Gastroesophageal sphincter (tissue), 4 donors: ENCODE measurements around the gene LST1. TPM values are rescaled to one million over a fixed set of nuclear protein-coding genes. Genes with fewer than 3 reads are reported as not detected.

Experiments used
- ATAC-seq: fragments of 150-250 bp; one replicate; pipeline ENCODE4 v1.9.1; 2016; ENCODE audit warnings: mild to moderate bottlenecking, moderate library complexity
- H3K27ac ChIP-seq, 4 donors: fragments of 200-600 bp; sonication (generic) in 3 of 4; 1 replicate in 3 of 4; 2 replicates in 1 of 4; pipeline ENCODE4 v1.5.1; 2016 to 2019
- H3K27me3 ChIP-seq: fragments of 200-600 bp; sonication (generic); one replicate; pipeline ENCODE4 v1.5.1; 2019
- H3K36me3 ChIP-seq, 2 donors: fragments of 200-600 bp; sonication (generic); one replicate each; pipeline ENCODE4 v1.5.1; 2019; ENCODE audit warnings: control low read depth in 1 of 2
- H3K4me1 ChIP-seq, 3 donors: fragments of 200-600 bp; sonication (generic); 1 replicate in 2 of 3; 2 replicates in 1 of 3; pipeline ENCODE4 v1.5.1; 2016 to 2019; ENCODE audit warnings: control low read depth in 2 of 3
- H3K4me3 ChIP-seq, 2 donors: fragments of 200-600 bp; sonication (generic); one replicate each; pipeline ENCODE4 v1.5.1; 2019; ENCODE audit warnings: mild to moderate bottlenecking in 1 of 2, moderate library complexity in 1 of 2
- H3K9me3 ChIP-seq, 3 donors: fragments of 200-600 bp; sonication (generic); one replicate each; pipeline ENCODE4 v1.5.1; 2017 to 2019; ENCODE audit warnings: control low read depth in 2 of 3
- CTCF ChIP-seq, 4 experiments: fragments of 200-600 bp in 2 of 4; fragments of 450-650 bp in 2 of 4; sonication (generic) in 1 of 4; IDR thresholded peaks; one replicate each; pipeline ENCODE4 v1.5.1; 2017 to 2019; ENCODE audit warnings: antibody characterized with exemption in 4 of 4, mild to moderate bottlenecking in 2 of 4, moderate library complexity in 2 of 4
- EP300 ChIP-seq: sonication (generic); formaldehyde crosslinking; IDR thresholded peaks from one replicate; pipeline ENCODE4 v1.6.1; 2017; ENCODE audit warnings: antibody characterized with exemption, mild to moderate bottlenecking
- POLR2A ChIP-seq, 2 donors: fragments of 450-650 bp; IDR thresholded peaks; one replicate each; pipeline ENCODE4 v1.6.1; 2017; ENCODE audit warnings: antibody characterized with exemption in 2 of 2, mild to moderate bottlenecking in 2 of 2, moderate library complexity in 1 of 2
- POLR2AphosphoS5 ChIP-seq: sonication (generic); formaldehyde crosslinking; IDR thresholded peaks from one replicate; pipeline ENCODE4 v1.6.1; 2017; ENCODE audit warnings: antibody characterized with exemption
- WGBS, 2 donors: methylation state at CpG; one replicate each; pipeline ENCODE4 v1.1.5; 2018; ENCODE audit warnings: low coverage in 1 of 2; 5-methylcytosine and 5-hydroxymethylcytosine counted together
- total RNA-seq, 4 donors: library from RNA; depleted of rRNA; stranded (reverse); fragments of >200 nt; gene quantifications; one replicate each; pipeline ENCODE4 v1.1.0, GENCODE V29; 2016

Gene LST1
- total RNA-seq, 4 donors from 2014 or later: 1.4 to 7.7 (median 6.9) TPM

- peak; percentile 73 for ATAC-seq
- peak within 1 kb of the TSS; percentile 51 to 57 for H3K4me3 ChIP-seq
- peaks cover 4 to 53% (median 18%) of the 10 kb centered on the region in 3 donors for H3K4me1 ChIP-seq
- peaks cover 0 to 27% of the 10 kb centered on the region in 2 donors for H3K36me3 ChIP-seq
- 13% methylated on average over 4 to 6 of the region's 11 CpGs for WGBS, 2 donors
- peak within 1 kb of the TSS; percentile 80 to 89 (median 86) for H3K27ac ChIP-seq
- no peaks in the 10 kb centered on the region for H3K27me3 ChIP-seq
- H3K9me3 ChIP-seq: no peaks in the 10 kb centered on the region
- no peak for TF ChIP-seq POLR2AphosphoS5
- TF ChIP-seq CTCF (IDR thresholded peaks at IDR 0.05): peak; percentile 89 to 100 (median 95)
Observed at GRCh38 chr6:31546339-31546957, 39.6 kb upstream of the LST1 start, which contains the start of gene ATP6V1G2. TSS of gene ATP6V1G2 (minus strand) at chr6:31546608. CDS start at chr6:31546559, 49 bp downstream.

GRCh38 chr6:31546958-31547726, 38.9 kb upstream of the LST1 start, which contains the start of gene NFKBIL1:
TSS of gene NFKBIL1 (plus strand) at chr6:31547608. CDS start at chr6:31547695, 87 bp downstream.
- 0% methylated on average over 11 to 24 of the region's 25 CpGs for WGBS, 2 donors
- ATAC-seq: peak; percentile 97
- peaks cover 4 to 56% (median 18%) of the 10 kb centered on the region in 3 donors for H3K4me1 ChIP-seq
- TF ChIP-seq EP300 (no peak), POLR2AphosphoS5 (peak; percentile 82), CTCF (IDR thresholded peaks at IDR 0.05) (peak in 1 of 4 experiments; percentile 15), POLR2A (IDR thresholded peaks at IDR 0.05) (no peak)
- H3K36me3 ChIP-seq: peaks cover 0 to 34% of the 10 kb centered on the region in 2 donors
- H3K4me3 ChIP-seq: peak within 1 kb of the TSS; percentile 51 to 57
- no peaks in the 10 kb centered on the region for H3K27me3 ChIP-seq
- H3K9me3 ChIP-seq: no peaks in the 10 kb centered on the region
- H3K27ac ChIP-seq: peak within 1 kb of the TSS; percentile 80 to 89 (median 86)

DNA sequence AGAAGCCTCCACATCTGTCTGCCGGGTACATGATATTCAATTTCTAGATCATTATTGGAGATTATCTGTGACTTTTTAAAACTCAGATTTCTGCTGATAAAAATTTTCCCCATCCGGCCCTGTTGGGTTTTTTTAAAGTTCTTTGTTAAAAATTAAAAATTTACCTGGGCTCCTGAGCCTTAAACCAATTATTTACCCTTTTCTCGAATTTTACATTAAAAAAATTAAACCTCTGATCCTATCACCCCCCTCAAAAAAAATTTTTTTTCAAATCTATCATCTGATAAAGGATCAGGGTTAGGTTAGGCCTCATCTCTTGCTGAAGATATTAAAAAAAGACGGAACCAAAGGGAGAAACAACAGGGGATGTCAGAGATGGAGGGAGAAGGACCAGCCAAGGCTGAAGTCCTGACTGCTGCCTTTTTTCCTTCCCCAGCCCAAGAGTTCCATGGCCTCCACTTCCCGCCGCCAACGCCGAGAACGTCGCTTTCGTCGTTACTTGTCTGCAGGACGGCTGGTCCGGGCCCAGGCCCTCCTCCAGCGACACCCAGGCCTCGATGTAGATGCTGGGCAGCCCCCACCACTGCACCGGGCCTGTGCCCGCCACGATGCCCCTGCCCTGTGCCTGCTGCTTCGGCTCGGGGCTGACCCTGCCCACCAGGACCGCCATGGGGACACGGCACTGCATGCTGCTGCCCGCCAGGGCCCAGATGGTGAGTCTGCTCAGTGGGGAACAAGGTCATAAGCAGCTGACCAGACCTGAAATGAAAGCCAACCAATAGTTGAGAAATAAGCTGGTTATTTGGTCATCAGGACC, 38.1 kb upstream of the LST1 start:
- H3K27ac ChIP-seq: peak overlapping the region; percentile 80 to 89 (median 86)
- H3K36me3 ChIP-seq: peaks cover 0 to 39% of the 10 kb centered on the region in 2 donors
- H3K4me1 ChIP-seq: peaks cover 4 to 49% (median 14%) of the 10 kb centered on the region in 3 donors
- no peaks in the 10 kb centered on the region for H3K9me3 ChIP-seq
- no peak for TF ChIP-seq POLR2AphosphoS5
- peak in 1 of 4 experiments; percentile 2 for TF ChIP-seq CTCF (IDR thresholded peaks at IDR 0.05)
- no peak for TF ChIP-seq POLR2A (IDR thresholded peaks at IDR 0.05)
- no peak for TF ChIP-seq EP300
- WGBS, 2 donors: 10 to 57% methylated on average over 3 to 13 of the region's 24 CpGs
- ATAC-seq: no peak
- peak overlapping the region; percentile 51 to 57 for H3K4me3 ChIP-seq
- H3K27me3 ChIP-seq: no peaks in the 10 kb centered on the region

GRCh38 chr6:31548544-31548873, 37.6 kb upstream of the LST1 start:
- peak overlapping the region in 3 of 4 donors; percentile 80 to 88 (median 85) for H3K27ac ChIP-seq
- H3K27me3 ChIP-seq: no peaks in the 10 kb centered on the region
- ATAC-seq: no peak
- peaks cover 4 to 43% (median 12%) of the 10 kb centered on the region in 3 donors for H3K4me1 ChIP-seq
- no peaks in the 10 kb centered on the region for H3K9me3 ChIP-seq
- TF ChIP-seq CTCF (IDR thresholded peaks at IDR 0.05) (no peak), POLR2A (IDR thresholded peaks at IDR 0.05) (no peak), POLR2AphosphoS5 (no peak), EP300 (no peak)
- H3K4me3 ChIP-seq: peak overlapping the region in 1 of 2 donors; percentile 51
- 69 to 75% methylated on average over 2 of the region's 2 CpGs for WGBS, 2 donors
- peaks cover 0 to 44% of the 10 kb centered on the region in 2 donors for H3K36me3 ChIP-seq
